ENCODE results near the gene SEC22C.

The SEC22C gene

DNA sequence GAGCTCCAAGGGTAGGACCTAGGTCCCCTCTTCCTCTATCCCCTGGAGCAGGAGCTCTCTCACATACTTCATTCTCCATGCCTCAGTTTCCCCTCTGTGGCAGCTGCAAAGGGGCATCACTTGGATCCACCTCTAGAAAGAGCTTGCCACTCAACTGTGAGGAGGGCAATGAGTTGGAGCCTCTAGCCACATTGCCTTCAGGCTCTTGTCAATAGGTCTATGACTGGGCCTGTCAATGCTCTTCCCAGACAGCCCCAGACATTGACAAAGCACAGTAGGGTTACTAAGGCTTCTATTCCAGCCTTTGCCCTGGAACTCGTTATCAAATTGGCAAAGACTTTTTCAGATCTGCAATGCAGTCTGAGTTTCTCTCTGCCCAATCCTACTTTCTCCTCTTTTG is 83.7 kb downstream of the SEC22C start:
- DNase-seq (ENCODE audit: low read depth): no peak

Measured in stimulated activated CD4-positive, alpha-beta T cell treated with anti-CD3 and anti-CD28 coated beads, Interleukin-2, amount 100 ng/mL, for 4 hours (primary cell).